Measurements from ENCODE around the gene CCDC102A.

Gene CCDC102A

GRCh38 chr16:57498031-57498430 lies 38.3 kb downstream of the CCDC102A start:
- DNase-seq, result no peak

DNA sequence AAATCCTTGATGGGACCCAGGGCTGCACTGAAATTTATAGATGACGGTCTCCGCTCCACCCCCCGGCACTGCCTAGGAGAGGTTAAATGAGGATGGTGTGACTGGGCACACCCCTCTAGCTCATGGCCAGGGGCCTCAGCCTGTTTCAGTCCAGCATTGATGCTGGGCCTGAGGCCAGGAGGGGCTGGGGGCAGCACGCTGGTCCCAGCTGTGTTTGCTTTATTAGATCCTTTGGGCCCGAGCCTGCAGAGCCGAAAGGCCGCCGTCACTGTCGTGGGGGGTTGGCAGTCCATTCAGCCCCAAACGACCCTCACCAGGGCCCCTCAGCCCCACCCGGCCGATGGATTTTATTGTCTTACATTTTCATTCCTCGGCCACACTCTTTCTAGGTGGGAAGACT lies 39.2 kb downstream of the CCDC102A start:
- no peak for DNase-seq

DNA sequence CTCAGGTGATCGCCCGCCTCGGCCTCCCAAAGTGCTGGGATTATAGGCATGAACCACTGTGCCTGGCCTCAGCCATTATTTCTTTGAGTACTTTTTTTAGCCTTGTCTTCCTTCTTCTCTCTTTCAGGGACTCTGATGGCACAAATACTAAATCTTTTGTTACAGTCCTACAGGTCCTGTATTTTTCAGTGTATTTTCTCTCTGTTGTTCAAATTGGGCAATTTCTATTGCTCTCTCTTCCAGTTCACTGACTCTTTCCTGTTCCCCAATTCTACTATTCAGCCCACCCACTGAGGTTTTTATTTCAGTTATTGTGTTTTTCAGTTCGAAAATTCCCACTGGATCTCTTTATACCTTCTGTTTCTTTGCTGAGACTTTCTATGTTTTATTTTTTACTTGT lies 42.6 kb downstream of the CCDC102A start:
- no peak for DNase-seq

GRCh38 chr16:57489229-57489628 lies 47.1 kb downstream of the CCDC102A start:
- DNase-seq, result no peak

GRCh38 chr16:57486858-57487834 lies 49.2 kb downstream of the CCDC102A start:
- no peak for DNase-seq

- DNase-seq, result peak; percentile 86
Measured at GRCh38 chr16:57485916-57486857, 50.2 kb downstream of the CCDC102A start, which contains the start of gene DOK4. Gene DOK4, minus strand, starts transcription at chr16:57486493. Its CDS starts 6,986 bp downstream, at chr16:57479507.

- no peak for DNase-seq
Measured at GRCh38 chr16:57485091-57485915, 51.1 kb downstream of the CCDC102A start.

- DNase-seq, result no peak
Measured at GRCh38 chr16:57484515-57485005, 51.8 kb downstream of the CCDC102A start.

- no peak for DNase-seq
Measured at GRCh38 chr16:57483725-57484514, 52.5 kb downstream of the CCDC102A start.

DNA sequence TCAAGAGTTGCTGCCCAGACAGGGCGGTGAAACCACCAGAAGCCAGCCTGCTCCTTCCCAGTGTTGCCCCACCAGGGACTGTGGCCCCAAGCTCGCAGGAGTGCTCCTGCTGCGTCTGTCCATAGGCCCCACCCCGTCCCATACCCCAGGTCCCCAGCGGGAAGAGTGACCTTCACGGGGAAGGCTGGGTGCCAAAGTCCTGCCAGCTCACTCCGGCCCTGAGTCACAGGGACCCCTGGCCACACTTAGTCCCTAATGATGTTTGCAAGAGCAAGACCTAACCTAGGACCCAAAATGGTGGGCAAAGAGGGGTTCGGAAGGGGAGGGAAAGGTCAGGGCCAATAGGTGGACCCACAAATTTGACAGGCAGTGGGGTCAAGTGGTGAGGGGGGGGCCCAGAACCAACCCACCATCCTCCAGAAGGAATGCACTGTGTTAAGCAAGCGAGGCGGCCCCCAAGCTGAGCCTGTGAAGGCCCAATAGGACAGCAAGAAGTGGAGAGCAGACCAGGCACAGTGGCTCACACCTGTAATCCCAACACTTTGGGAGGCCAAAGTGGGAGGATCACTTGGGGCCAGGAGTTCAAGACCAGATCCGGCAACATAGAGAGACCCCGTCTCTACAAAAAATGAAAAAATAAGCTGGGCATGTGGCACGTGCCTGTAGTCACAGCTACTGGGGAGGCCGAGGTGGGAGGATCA lies 53.4 kb downstream of the CCDC102A start:
- no peak for DNase-seq

- no peak for DNase-seq
Measured at GRCh38 chr16:57481421-57481820, 55.0 kb downstream of the CCDC102A start.

GRCh38 chr16:57480754-57481230 lies 55.6 kb downstream of the CCDC102A start:
- no peak for DNase-seq

- no peak for DNase-seq
Measured at GRCh38 chr16:57479976-57480753, 56.2 kb downstream of the CCDC102A start.

DNA sequence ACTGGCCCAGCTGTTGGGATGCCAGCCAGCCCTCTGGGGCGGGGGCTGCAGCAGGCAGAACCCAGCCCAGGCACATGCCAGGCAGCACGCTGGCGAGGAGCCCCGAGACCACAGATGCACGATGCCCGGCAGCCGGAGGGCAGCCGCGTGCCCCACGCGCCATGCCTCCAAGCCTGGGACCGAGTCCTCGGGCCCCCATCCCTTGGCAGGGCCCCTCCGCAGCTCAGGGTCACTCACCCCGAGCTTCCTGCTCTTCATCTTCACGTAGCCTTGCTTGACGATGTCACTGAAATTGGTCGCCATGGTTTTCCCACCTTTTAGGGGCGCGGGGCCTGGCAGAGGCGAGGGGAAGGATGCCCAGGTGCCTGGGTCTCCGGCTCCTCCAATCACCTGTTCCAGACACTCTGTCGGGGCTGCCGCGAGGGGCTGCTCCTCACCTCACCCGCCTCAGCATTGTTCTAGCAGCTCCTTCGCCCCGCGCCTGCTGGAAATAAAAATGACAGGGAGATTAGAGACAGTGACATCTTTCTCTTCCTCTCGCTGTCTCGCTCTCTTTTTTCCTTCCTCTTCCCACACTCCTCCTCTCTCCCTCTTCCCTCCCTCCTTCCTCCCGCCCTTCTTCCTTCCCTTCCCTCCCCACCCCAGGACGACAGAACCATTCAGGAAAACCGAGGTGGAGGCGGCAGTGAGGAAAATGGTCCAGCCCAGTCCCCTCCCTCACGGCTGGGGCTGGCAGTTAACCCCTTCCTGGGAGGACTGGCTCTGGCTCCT lies 57.0 kb downstream of the CCDC102A start:
- DNase-seq, result no peak

- DNase-seq, result no peak
Measured at GRCh38 chr16:57478396-57479204, 57.8 kb downstream of the CCDC102A start.

DNA sequence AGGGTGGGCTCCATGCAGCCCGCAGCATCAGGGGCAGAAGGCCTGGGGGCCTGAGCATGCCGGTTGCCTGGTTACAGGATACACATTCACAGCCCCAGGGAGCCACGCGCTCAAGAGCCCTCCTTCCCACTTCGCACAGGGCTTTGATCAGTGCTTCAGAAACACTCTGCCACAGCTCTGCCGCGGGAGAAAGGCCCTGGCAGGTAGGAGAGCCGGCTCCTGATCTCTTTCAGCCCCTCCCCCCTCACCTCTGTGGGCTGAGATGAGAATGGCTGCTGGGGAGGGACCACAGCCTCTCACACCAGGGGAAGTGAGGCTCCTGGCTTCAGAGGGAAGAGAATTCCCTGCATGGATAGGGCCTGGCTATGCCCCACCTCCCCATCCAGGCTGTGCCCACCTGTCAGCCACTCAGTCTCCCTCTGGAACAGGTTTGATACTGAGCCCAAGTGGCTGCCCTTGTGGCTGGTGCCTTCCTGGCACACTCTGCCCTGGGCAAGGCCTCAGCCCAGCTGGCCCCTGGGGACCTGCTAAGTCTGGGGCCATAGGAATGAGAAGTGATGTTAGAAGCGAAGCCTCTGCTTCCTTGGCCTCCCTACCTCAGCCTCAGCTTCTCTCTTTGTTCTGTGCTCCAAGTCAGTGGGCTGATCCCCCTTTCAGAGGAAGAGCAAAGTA lies 58.7 kb downstream of the CCDC102A start:
- no peak for DNase-seq
